ENCODE data around the gene PRR35.
A peak's percentile ranks its signal among the peaks of the same experiment; 100 is the strongest.

PRR35 gene

GRCh38 chr16:580946-581498 is 20.8 kb downstream of the PRR35 start:
- no peak for DNase-seq (ENCODE audit: low read depth)

DNA sequence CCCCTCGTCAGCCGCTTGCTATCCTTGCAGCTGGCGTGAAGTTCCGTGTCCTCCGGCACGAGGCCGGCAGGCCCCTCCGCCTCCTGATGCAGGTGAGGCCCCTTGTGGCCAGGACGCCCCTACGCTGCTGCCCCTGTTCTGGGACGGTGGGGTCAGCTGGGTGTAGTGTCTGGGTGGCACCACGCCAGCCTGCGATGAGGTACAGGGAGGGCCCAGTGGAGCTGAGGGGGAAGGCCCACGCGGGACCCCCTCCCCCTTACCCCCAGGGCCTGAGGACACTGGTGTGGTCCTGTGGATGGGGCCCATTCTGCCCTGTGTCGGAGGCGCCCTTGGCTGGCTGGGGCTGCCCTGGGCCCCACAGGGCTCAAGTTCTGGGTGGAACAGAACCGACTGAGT is 22.0 kb downstream of the PRR35 start:
- no peak for DNase-seq (ENCODE audit: low read depth)

GRCh38 chr16:582614-583331 is 22.6 kb downstream of the PRR35 start:
- no peak for DNase-seq (ENCODE audit: low read depth)

GRCh38 chr16:583470-583814 is 23.2 kb downstream of the PRR35 start:
- no peak for DNase-seq (ENCODE audit: low read depth)

GRCh38 chr16:583815-584591 is 23.8 kb downstream of the PRR35 start:
- DNase-seq (ENCODE audit: low read depth) = no peak

- no peak for DNase-seq (ENCODE audit: low read depth)
Observed at GRCh38 chr16:585351-585750, 25.2 kb downstream of the PRR35 start.

DNA sequence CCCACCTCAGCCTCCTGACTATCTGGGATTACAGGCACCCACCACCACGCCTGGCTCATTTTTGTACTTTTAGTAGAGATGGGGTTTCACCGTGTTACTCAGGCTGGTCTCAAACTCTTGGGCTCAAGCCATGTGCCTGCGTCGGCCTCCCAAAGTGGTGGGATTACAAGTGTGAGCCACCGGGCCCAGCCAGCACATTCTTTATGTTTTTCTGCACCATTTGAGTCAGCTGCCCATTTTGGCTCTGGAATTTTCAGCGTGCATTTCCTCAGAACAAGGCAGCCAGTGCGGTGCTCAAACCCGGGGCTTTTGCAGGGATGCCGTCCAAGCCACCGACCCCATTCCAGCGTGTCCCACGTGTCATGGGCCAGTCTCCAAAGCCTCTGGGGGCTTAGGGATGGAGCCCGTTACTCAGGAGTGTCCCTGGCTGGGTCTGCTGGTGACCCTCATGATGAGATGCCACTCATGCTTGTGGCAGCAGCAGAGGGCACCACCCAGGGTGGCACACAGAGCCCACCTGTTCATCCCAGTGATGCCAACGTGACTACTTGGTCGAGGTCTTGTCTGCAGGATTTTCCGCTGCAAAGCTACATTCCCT is 26.0 kb downstream of the PRR35 start:
- DNase-seq (ENCODE audit: low read depth) = no peak

- no peak for DNase-seq (ENCODE audit: low read depth)
Observed at GRCh38 chr16:586645-587590, 26.7 kb downstream of the PRR35 start.

GRCh38 chr16:588639-588888 is 28.4 kb downstream of the PRR35 start:
- DNase-seq (ENCODE audit: low read depth) = peak; percentile 28

DNA sequence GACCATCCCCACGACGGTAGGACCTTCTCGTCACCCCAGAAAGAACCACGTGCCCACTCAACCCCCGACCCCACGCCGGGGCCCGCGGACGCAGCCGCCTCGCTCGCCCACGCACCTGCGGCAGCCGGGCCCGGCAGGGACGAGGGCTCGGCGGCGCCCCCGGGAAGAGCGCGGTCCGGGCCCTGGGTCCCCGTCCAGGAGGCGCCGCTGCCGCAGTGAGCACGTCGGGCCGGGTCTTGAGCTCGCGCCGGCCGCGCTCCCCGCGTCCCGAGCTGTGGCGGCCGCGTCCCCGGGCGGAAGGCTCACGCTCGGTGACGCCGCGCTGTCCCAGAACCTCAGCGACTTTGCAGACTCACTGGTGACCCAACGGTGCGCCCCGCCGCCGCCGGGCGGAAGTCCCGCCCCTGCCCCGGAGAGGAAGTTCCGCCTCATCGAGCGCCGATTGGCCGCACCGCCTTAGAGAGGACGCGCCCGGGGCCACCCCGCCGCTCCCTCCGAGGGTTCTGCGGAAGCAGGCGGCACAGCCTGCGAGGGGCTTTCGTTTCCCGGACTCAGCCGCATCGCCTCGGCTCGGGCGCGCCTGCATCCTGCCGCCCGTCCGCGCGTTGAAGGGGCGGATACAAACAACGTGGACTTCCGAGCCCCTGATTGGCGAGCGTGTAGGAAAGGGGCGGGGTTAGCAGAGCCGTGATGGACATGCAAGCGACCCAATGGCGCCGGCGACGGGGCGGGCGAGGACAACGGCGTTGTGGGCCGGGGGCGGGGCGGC is 28.9 kb downstream of the PRR35 start:
- DNase-seq (ENCODE audit: low read depth) = peak; percentile 98

DNA sequence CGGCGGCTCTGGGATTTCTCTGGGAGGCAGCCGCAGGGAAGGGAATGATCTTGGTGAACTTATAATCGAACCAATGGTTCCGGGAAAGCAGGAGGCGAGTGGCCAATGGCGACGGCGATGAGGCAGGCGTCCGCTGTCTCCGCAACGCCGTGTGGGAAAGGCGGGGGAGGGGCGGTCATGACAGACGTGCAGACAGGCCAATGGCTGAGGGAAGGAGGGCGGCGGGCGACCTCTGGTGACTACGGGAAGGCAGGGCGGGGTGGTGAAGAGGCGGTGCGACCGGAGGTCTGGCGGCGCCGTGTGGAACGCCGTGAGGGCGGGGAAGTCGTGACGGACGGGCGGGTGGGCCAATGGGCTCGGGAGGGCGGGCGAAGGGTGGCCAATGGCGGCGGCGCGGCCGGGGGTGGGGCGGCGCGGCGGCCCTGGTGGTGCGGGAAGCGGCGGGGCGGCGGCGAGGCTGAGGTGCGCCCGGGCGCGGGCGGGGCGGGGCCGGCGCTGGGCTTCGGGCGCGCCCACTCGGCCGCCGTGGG is 29.5 kb downstream of the PRR35 start, which contains the start of gene RAB40C:
Gene RAB40C (plus strand): TSS at position 409 of the 530 bp plus-strand sequence. CDS start 226 bp downstream, outside the sequence.
- DNase-seq (ENCODE audit: low read depth) = peak; percentile 99

DNA sequence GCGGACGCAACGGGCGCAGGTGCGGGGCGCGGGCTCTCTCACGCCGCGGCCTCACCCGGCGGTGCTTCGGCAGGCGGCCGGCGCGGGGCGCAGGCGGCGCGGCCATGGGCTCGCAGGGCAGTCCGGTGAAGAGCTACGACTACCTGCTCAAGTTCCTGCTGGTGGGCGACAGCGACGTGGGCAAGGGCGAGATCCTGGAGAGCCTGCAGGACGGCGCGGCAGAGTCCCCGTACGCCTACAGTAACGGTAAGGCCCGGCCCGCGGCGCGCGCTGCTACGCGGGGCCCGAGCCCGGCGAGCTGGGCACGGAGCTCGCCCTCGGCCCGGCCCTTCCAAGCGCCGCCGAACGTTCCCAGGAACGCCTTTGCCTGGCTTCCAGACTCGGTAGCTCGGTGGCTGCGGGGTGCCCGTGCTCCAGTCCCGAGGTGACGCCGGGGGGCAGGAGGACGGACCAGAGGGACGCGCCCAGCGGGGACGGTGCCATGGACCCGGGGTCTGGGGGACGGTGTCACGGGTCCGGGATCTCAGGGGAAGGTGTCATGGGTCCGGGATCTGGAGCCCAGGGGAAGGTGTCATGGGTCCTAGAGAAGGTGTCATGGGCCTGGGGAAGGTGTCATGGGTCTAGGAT is 30.1 kb downstream of the PRR35 start:
- DNase-seq (ENCODE audit: low read depth) = no peak

- DNase-seq (ENCODE audit: low read depth) = no peak
Observed at GRCh38 chr16:590815-591200, 30.6 kb downstream of the PRR35 start.

- no peak for DNase-seq (ENCODE audit: low read depth)
Observed at GRCh38 chr16:591231-591630, 31.0 kb downstream of the PRR35 start.

DNA sequence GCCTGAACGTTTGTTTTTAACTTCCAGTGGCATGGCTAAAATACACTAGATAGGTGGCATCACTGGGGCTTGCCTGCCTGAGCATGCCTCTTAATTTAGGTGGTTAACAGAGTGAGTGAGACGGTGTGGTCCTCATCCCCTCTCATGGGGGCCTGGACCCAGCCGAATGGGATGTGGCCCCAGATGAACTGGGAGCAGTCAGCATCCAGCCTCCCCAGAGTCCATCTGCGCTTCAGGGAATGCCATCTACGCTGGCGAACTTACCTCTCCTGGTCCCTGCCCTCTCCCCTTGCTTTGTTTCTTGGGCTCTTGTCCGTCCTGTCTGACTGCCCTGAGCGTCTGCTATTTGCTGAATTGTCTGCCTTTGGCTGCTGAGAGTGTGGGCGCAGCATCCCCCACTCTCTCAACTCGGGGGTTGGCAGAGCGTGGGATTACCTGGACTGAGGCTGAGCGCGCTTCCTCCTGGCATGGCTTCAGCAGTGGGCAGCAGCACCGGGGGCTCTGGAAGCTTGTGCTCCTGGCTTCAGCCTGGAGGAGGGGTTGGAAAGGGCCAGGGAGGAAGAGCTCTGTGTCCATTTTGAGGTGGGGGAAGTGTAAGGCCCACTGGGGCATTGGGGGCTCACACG is 31.8 kb downstream of the PRR35 start:
- no peak for DNase-seq (ENCODE audit: low read depth)

DNA sequence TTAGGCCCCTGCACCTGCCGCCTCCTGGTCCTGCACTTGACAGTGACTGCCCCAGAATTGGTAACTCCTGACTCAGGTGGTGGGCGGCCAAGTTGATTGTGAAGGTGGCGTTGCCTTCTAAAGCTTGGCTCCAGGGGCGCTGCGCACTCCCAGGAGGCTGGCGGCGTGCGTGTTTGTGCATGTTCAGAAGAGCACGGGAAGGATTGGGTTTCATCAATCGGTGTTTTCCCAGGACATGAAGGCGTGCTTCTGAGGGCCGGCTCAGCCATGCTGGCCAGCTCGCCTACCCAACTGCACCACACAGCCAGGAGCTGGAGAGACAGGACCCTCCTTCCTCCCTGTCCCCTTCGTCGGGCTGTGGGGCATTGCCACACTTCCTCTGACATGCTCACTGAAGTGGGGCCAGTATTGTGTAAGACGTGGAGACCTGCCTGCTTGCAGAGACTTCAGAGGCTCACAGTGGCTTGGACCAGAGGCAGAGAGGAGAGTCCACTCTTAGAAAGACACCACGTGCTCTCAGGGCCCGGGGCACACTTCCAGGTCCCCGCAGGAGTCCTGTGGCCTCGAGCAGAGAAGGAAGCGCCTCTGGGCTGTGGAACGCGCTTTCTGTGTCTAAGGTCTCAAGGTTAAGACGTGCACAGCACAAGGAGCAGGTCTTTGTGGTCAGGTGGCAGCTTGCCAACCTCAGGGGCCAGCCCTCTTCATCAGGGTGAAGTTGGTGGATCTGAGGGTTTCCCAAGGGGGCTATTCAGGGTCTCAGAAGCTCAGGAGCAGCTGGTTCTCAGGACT is 32.5 kb downstream of the PRR35 start:
- no peak for DNase-seq (ENCODE audit: low read depth)

DNA sequence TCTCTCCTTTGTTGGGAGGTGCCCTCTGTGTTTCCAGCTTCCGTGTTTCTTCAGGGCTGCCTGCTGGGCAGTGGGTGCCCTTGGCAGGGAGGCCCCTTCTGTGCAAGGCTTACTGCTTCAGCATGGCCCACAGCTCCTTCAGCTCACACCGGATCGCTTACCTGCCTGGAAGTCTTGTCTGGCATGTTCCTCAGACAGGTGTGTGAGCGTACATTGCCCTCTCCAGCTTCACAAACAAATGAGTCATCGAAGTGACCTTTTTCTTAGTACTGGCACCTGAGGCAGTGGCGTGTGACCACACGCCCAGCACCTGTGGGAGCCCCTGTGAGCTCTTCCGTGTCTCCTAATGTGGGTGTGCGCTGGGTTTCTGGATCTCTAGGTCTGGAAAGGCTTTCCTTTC is 33.2 kb downstream of the PRR35 start:
- DNase-seq (ENCODE audit: low read depth) = no peak

DNA sequence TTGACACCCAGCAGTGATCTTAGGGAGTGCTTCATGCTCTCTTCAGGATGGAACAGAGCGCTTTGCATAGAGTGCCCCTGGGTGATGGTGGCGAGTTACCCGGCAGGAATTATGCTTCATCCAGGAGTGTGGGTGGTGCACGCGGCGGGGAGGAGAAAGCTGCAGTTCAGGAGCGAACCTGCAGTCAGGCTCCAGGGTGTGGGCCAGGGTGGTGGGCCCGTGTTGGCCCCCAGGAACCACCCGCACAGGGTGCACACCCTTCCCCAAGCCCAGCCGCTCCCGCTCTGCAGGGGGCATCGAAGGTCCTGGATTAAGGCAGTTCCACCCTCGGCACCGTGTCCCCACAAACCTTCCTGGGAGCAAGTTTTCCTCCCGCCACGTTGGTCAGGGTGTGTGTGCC is 33.6 kb downstream of the PRR35 start:
- no peak for DNase-seq (ENCODE audit: low read depth)

GRCh38 chr16:595094-595528 is 34.9 kb downstream of the PRR35 start:
- no peak for DNase-seq (ENCODE audit: low read depth)

All from activated T-cell treated with anti-CD3 and anti-CD28 coated beads for 1 hour (primary cell).